Sigmoid colon (tissue), 4 donors: ENCODE results near the gene MEIOB.

Experiments used
- CTCF ChIP-seq, 4 experiments: fragments of 450-650 bp in 3 of 4; fragments of 200-600 bp in 1 of 4; IDR thresholded peaks; one replicate each; pipeline ENCODE4 v1.5.1; 2016 to 2019; ENCODE audit warnings: antibody characterized with exemption in 4 of 4, mild to moderate bottlenecking in 3 of 4, moderate library complexity in 2 of 4
- EP300 ChIP-seq, 4 donors: sonication (generic); formaldehyde crosslinking; IDR thresholded peaks; one replicate each; pipeline ENCODE4 v1.6.1; 2017; ENCODE audit warnings: antibody characterized with exemption in 4 of 4

- TF ChIP-seq CTCF (IDR thresholded peaks at IDR 0.05) (no peak), EP300 (IDR thresholded peaks at IDR 0.05) (no peak)
These were observed 86.8 kb downstream of the MEIOB start for GRCh38 chr16:1784977-1785845.
